WI38 (cell line): ENCODE results near the gene CD84.
"Not testable (repeated sequence)": the region's sequence is repeated elsewhere in the genome, so short reads cannot be mapped to it uniquely, and the experiment has no call there.

Experiments used
- H3K4me3 ChIP-seq: 2 replicates; pipeline ENCODE4 v1.5.1; 2011; ENCODE audit warnings: low read depth, mild to moderate bottlenecking, control low read depth, low read length
- TF ChIP-seq, protein P1 (sequence below): IDR thresholded peaks from 2 replicates; pipeline ENCODE4 v1.5.1; 2012; ENCODE audit warnings: low read depth, mild to moderate bottlenecking, control low read depth, low read length

The CD84 gene

DNA sequence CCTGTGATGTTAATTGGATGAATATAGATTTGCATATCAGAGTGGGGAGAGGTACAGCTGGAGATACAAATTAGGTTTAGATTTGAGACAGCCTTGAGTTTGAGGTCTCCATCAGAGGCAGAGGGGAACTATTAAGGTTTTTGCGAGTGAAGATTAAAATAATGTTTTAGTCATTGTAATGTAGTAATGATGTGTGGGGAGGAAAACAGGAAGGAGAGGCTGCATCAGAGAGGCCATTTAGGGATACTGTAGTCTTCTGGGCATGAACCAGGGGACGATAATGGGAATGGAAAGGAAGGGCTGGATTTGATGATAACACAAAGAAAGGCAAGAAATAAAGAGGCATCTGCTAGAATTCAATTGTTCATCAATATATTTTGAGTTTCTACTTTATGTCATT, 9.5 kb downstream of the CD84 start:
- H3K4me3 ChIP-seq: no peak overlapping the region
- TF ChIP-seq, protein P1, sequence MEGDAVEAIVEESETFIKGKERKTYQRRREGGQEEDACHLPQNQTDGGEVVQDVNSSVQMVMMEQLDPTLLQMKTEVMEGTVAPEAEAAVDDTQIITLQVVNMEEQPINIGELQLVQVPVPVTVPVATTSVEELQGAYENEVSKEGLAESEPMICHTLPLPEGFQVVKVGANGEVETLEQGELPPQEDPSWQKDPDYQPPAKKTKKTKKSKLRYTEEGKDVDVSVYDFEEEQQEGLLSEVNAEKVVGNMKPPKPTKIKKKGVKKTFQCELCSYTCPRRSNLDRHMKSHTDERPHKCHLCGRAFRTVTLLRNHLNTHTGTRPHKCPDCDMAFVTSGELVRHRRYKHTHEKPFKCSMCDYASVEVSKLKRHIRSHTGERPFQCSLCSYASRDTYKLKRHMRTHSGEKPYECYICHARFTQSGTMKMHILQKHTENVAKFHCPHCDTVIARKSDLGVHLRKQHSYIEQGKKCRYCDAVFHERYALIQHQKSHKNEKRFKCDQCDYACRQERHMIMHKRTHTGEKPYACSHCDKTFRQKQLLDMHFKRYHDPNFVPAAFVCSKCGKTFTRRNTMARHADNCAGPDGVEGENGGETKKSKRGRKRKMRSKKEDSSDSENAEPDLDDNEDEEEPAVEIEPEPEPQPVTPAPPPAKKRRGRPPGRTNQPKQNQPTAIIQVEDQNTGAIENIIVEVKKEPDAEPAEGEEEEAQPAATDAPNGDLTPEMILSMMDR: no peak

DNA sequence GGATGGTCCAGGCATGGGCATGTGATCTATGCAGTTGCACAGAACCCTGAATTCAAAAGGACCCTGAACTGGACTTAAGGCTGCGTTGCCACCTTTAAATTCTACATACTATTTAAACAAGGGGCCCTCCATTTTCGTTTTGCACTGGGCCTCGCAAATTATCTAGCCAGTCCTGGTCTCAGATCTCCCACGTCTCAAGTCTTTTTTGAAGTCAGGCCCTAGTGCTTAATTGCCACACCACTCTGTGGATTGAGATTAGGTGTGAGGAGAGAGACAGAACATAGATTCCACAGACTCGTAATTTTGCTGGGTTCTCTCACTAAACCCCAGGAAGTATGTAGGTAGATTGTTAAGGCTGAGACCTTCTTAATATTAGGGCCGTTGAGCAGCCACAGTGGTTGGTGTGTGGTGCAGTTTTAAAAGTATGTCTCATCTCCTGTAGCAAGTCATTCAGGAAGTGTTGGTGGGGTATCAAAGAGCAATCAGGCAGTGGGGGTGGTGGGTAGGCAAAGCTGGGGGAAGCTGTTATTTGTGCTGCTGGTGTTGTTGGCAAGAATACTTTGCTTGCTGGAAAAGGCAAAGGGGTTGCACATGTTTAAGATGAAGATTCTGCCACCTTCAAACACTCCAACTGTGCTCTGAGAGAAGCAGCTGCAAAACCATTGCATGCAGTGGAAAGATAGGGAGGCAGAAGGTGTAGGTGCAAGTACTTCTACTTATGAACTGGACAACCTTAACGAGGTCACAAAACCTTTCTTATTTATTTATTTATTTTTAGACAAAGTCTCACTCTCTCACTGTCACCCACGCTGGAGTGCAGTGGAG, 11.2 kb downstream of the CD84 start:
- TF ChIP-seq, protein P1: no peak
- no peak overlapping the region for H3K4me3 ChIP-seq

DNA sequence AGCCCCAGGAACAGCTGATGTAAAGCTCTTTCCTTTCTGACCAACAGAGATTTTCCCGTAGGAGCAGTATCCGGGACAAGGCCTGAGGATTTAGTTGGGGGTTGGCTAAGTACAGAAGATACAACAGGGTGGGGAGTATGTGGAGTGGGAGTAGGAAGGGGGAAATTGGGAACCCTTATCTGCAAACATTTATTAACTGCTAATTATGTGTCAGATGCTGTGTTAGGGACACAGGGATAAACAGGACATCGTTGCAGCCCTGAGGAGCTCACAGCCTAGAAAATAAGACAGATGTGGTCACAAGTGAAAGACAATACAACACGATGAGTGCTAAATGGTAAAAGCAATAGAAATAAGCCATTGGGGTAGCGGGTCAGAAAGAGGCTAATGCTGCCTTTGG, 12.0 kb downstream of the CD84 start:
- H3K4me3 ChIP-seq: no peak overlapping the region
- TF ChIP-seq, protein P1: no peak

DNA sequence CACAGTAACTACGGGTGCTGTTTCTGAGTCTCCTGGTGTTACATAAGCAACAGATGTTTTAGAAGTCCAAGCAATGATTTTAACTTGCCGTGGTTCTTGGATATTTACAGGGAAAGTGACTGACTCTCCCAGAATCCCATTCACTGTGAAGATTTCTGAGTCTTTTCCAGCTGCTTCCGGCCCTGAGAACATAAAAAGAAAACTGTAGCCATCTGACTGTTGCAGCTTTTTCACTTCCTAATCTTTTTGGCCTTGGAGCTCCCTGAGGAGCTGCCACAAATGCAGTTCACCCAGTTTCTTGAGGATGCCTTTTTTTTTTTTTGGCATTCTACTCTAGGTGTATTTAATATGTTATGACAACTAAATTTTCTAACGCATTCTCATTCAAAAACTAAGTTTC, 13.7 kb downstream of the CD84 start:
- TF ChIP-seq, protein P1: no peak

DNA sequence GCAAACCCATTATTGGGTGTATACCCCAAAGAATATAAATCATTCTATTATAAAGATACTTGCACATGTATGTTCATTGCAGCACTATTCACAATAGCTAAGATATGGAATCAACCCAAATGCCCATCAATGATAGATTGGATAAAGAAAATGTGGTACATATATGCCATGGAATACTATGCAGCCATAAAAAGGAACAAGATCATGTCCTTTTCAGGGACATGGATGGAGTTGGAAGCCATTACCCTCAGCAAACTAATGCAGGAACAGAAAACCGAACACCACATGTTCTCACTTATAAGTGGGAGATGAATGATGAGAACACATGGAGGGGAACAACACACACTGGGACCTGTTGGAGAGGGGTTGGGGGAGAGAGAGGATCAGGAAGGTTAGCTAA, 16.1 kb downstream of the CD84 start:
- not testable (repeated sequence) for H3K4me3 ChIP-seq

More for the DNA sequence above, 13.7 kb downstream of the CD84 start:
- no peak overlapping the region for H3K4me3 ChIP-seq

DNA sequence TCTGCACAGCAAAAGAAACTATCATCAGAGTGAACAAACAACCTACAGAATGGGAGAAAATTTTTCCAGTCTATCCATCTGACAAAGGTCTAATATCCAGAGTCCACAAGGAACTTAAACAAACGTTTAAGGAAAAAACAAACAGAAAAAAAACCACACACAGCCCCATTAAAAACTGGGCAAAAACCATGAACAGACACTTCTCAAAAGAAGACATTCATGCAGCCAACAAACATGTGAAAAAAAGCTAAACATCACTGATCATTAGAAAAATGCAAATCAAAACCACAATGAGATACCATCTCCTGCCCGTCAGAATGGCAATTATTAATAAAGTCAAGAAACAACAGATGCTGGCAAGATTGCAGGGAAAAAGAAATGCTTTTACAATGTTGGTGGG, 16.6 kb downstream of the CD84 start:
- not testable (repeated sequence) for H3K4me3 ChIP-seq

DNA sequence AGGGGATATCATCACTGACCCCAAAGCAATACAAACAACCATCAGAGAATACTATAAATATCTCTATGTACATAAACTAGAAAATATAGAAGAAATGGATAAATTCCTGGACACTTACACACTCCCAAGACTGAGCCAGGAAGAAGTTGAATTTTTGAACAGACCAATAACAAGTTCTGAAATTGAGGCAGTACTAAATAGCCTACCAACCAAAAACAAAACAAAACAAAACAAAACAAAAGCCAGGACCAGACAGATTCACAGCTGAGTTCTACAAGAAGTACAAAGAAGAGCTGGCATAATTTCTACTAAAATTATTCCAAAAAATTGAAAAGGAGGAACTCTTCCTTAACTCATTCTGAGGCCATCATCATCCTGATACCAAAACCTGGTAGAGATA, 18.5 kb downstream of the CD84 start:
- TF ChIP-seq, protein P1: no peak
- no peak overlapping the region for H3K4me3 ChIP-seq

DNA sequence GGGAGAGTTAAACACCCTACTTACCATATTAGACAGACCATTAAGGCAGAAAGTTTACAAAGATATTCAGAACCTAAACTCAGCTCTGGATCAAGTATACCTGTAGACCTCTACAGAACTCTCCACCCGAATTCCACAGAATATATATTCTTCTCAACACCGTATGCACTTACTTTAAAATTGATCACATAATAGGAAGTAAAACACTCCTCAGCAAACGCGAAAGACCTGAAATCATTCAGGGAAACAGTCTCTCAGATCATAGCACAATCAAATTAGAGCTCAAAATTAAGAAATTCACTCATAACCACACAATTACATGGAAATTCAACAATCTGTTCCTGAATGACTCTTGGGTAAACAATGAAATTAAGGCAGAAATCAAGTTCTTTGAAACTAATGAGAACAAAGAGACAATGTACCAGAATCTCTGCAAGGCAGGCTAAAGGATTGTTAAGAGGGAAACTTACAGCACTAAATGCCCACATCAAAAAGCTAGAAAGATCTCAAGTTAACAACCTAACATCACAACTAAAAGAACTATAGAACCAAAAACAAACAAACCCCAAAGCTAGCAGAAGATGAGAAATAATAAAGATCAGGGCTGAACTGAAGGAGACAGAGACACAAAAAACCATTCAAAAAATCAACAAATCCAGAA, 19.1 kb downstream of the CD84 start:
- no peak overlapping the region for H3K4me3 ChIP-seq
- TF ChIP-seq, protein P1: no peak

DNA sequence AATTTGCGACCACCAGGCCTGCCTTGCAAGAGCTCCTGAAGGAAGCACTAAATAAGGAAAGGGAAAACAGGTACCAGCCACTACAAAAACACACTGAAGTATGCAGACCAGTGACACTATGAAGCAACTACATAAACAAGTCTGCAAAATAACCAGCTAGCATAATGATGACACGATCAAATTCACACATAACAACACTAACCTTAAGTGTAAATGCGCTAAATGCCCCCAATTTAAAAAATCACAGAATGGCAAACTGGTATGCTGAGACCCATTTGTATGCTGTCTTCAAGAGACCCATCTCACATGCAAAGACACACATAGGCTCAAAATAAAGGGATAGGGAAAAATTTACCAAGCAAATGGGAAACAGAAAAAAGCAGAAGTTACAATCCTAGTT, 19.9 kb downstream of the CD84 start:
- not testable (repeated sequence) for H3K4me3 ChIP-seq
